Measurements from ENCODE around the gene KNCN.

KNCN gene

DNA sequence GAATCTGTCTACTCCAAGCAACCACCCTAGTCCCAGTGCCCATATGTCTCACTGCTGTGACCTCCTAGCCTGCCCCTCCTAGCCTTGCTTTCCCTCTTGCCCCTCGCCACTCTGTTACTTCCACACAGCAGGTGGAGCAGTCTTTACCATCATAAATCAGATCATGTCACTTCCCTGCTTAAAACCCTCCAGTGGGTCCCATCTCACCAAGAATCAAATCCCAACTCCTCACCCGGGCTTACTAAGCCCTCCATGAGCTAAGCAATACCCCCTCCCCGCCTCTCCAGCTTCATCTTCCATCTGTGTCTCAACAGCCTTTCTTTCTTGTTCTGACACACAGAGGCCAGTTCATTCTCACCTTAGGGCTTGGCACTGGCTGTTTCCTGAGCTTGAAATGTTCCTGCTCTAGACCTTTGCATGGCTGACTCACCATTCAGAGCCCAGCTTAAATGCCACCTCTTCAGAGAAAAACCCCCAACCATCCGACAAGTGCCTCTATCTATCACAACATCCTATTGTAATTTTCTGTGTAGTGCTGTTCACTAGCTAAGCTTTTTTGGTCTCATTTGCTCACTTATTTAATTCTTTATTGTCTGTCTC is 22.3 kb downstream of the KNCN start:
- TF ChIP-seq TAF1 (IDR thresholded peaks at IDR 0.05; ENCODE audit: borderline replicate concordance, insufficient read depth, low read length) = no peak
- no peak for TF ChIP-seq POLR2AphosphoS5 (IDR thresholded peaks at IDR 0.05; ENCODE audit: low read depth, low read length)
- no peak for TF ChIP-seq SIN3A (IDR thresholded peaks at IDR 0.05; ENCODE audit: borderline replicate concordance, insufficient read depth, low read length)
- TF ChIP-seq FOXP2 (optimal IDR thresholded peaks at IDR 0.05; ENCODE audit: borderline replicate concordance, extremely low read depth, extremely low read length, insufficient read depth) = no peak
- TF ChIP-seq, protein P1, sequence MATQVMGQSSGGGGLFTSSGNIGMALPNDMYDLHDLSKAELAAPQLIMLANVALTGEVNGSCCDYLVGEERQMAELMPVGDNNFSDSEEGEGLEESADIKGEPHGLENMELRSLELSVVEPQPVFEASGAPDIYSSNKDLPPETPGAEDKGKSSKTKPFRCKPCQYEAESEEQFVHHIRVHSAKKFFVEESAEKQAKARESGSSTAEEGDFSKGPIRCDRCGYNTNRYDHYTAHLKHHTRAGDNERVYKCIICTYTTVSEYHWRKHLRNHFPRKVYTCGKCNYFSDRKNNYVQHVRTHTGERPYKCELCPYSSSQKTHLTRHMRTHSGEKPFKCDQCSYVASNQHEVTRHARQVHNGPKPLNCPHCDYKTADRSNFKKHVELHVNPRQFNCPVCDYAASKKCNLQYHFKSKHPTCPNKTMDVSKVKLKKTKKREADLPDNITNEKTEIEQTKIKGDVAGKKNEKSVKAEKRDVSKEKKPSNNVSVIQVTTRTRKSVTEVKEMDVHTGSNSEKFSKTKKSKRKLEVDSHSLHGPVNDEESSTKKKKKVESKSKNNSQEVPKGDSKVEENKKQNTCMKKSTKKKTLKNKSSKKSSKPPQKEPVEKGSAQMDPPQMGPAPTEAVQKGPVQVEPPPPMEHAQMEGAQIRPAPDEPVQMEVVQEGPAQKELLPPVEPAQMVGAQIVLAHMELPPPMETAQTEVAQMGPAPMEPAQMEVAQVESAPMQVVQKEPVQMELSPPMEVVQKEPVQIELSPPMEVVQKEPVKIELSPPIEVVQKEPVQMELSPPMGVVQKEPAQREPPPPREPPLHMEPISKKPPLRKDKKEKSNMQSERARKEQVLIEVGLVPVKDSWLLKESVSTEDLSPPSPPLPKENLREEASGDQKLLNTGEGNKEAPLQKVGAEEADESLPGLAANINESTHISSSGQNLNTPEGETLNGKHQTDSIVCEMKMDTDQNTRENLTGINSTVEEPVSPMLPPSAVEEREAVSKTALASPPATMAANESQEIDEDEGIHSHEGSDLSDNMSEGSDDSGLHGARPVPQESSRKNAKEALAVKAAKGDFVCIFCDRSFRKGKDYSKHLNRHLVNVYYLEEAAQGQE (IDR thresholded peaks at IDR 0.05; ENCODE audit: insufficient read depth in 1 of 2, low read depth in 2 of 2, low read length in 2 of 2) = no peak

DNA sequence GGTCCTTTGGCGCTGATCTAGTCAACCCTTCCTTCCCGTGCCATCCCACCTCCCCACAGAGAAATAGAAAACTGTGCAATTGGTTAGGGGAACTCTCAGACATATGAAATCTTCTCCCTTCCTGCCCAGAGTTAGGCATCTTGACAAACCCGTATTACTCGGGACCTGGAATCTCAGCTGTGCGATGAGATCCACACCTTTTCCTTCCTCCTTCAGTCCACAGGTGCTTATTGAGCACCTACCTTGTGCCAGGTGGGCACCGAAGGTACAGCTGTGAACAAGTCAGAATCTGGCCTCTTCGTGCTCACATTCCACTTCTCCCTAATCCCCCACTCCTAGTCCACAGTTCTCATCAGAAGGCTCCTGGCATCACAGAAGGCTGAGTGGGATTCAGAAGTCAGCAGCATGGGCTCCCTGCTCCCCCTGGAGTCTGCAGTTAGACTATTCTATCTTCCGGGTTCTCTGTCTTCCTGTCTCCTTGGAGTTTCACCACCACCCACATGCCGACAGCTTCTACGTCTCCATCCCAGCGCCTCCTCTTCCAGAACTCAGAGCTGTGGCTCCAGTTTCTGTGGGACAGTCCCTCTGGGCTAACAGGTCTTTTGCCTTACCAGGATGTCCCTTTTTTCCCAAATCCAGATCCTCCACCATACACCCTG is 23.0 kb downstream of the KNCN start:
- TF ChIP-seq TAF1 (IDR thresholded peaks at IDR 0.05; ENCODE audit: borderline replicate concordance, insufficient read depth, low read length) = no peak
- TF ChIP-seq FOXP2 (optimal IDR thresholded peaks at IDR 0.05; ENCODE audit: borderline replicate concordance, extremely low read depth, extremely low read length, insufficient read depth) = no peak
- no peak for TF ChIP-seq SIN3A (IDR thresholded peaks at IDR 0.05; ENCODE audit: borderline replicate concordance, insufficient read depth, low read length)
- TF ChIP-seq, protein P1 (IDR thresholded peaks at IDR 0.05; ENCODE audit: insufficient read depth in 1 of 2, low read depth in 2 of 2, low read length in 2 of 2) = no peak
- TF ChIP-seq POLR2AphosphoS5 (IDR thresholded peaks at IDR 0.05; ENCODE audit: low read depth, low read length) = no peak

DNA sequence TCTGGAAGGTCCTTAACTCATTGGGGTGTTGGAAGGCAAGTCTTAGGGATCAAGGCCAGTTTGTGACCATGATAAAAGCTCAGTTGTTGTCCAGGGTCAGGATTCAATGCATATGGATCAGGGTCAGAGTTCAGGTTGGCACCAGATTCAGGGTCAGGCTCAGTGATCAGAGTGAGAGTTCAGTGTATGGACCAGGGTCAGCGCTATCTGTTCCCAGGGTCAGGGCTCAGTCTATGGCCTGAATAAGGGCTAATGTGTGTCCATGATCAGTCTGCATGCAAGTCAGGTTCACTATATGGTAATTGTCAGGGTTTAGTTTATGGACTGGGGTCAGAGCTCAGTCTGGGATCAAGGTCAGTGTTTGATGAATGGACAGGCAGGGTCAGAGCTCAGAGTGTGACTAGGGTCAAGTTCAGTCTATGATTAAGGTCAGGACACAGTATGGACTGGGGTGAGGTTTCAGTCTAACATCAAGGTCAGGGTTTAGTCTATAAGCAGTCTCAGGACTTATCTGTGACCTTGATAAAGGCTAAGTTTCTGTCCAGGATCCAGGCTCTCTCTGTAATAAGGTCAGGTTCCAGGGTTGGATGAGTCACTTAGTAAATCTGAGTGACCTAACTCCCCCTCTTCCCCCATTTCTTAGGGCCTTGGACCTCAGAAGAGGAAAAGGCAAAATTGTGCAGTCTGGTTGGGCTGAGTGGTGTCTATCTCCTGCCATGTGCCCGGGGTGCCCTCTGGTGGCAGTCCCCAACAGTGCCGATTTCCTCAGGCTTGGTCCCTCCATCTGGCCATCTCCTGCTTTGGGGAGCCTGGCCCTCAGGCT is 23.8 kb downstream of the KNCN start:
- TF ChIP-seq POLR2AphosphoS5 (IDR thresholded peaks at IDR 0.05; ENCODE audit: low read depth, low read length) = no peak
- TF ChIP-seq, protein P1 (IDR thresholded peaks at IDR 0.05; ENCODE audit: insufficient read depth in 1 of 2, low read depth in 2 of 2, low read length in 2 of 2) = no peak
- no peak for TF ChIP-seq SIN3A (IDR thresholded peaks at IDR 0.05; ENCODE audit: borderline replicate concordance, insufficient read depth, low read length)
- TF ChIP-seq FOXP2 (optimal IDR thresholded peaks at IDR 0.05; ENCODE audit: borderline replicate concordance, extremely low read depth, extremely low read length, insufficient read depth) = no peak
- TF ChIP-seq TAF1 (IDR thresholded peaks at IDR 0.05; ENCODE audit: borderline replicate concordance, insufficient read depth, low read length) = no peak

DNA sequence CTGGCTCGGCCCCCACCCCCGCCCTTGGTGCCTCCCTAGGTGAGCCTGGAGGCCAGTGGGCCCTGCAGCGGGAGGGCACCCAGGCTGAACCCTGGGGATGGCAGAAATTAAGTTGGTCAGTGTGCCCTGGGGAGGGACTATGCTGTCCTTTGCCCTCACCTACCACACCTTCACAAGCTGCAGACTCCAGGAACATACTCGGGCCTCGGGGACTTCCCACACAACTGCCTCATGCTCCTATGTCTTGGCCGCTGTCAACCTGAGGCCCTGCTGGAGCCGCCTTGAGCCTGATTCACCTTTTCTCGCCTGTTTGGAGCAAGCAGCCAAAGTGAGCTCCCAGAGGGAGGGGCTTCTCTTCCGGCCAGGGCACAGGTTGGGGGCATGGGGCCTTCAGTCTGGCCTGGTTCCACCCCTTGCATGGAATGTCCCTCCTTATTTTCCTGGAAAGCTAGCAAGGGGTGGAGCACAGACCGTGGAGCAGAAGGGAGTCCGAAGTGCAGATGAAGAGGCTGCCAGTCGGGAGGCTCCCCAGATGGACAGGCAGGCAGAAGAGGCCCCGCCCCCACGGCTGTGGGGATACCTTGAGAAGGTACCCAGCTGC is 24.7 kb downstream of the KNCN start:
- TF ChIP-seq SIN3A (IDR thresholded peaks at IDR 0.05; ENCODE audit: borderline replicate concordance, insufficient read depth, low read length) (no peak), POLR2AphosphoS5 (IDR thresholded peaks at IDR 0.05; ENCODE audit: low read depth, low read length) (no peak), FOXP2 (optimal IDR thresholded peaks at IDR 0.05; ENCODE audit: borderline replicate concordance, extremely low read depth, extremely low read length, insufficient read depth) (no peak), TAF1 (IDR thresholded peaks at IDR 0.05; ENCODE audit: borderline replicate concordance, insufficient read depth, low read length) (no peak)
- TF ChIP-seq, protein P1 (IDR thresholded peaks at IDR 0.05; ENCODE audit: insufficient read depth in 1 of 2, low read depth in 2 of 2, low read length in 2 of 2) = no peak
